Suprapubic skin (tissue), 4 donors: ENCODE results near the gene RFC5.

Experiments used
- CTCF ChIP-seq, 2 donors: fragments of 200-600 bp in 1 of 2; fragments of 450-650 bp in 1 of 2; sonication (generic) in 1 of 2; IDR thresholded peaks; one replicate each; pipeline ENCODE4 v1.5.1; 2016 to 2019; ENCODE audit warnings: antibody characterized with exemption in 2 of 2, mild to moderate bottlenecking in 1 of 2, moderate library complexity in 1 of 2
- POLR2A ChIP-seq, 2 donors: fragments of 450-650 bp; IDR thresholded peaks; one replicate each; pipeline ENCODE4 v1.6.1; 2017; ENCODE audit warnings: antibody characterized with exemption in 2 of 2, mild to moderate bottlenecking in 2 of 2, moderate library complexity in 2 of 2
- POLR2AphosphoS5 ChIP-seq, 3 donors: sonication (generic); formaldehyde crosslinking; IDR thresholded peaks; one replicate each; pipeline ENCODE4 v1.6.1; 2017; ENCODE audit warnings: antibody characterized with exemption in 3 of 3

- TF ChIP-seq CTCF (IDR thresholded peaks at IDR 0.05) (no peak), POLR2AphosphoS5 (IDR thresholded peaks at IDR 0.05) (no peak), POLR2A (IDR thresholded peaks at IDR 0.05) (no peak)
Observed at GRCh38 chr12:118058881-118059280, 42.4 kb downstream of the RFC5 start.
